ENCODE measurements around the gene ARHGAP32.

GRCh38 chr11:128916681-128917080 is 275.4 kb downstream of the ARHGAP32 start:
- TF ChIP-seq EZH2phosphoT487 (IDR thresholded peaks at IDR 0.05; ENCODE audit: low read depth, severe bottlenecking, unreplicated experiment), result no peak
- no peak for TF ChIP-seq CTCF (IDR thresholded peaks at IDR 0.05; ENCODE audit: poor library complexity)

All from hepatocyte (in vitro differentiated cells).